GM18873 (cell line): Measurements from ENCODE around the gene ASB3.
"Not testable (repeated sequence)": the region's sequence is repeated elsewhere in the genome, so short reads cannot be mapped to it uniquely, and the experiment has no call there.

Experiments used
- ATAC-seq: cut with Tn5 transposase; IDR thresholded peaks from one replicate; pipeline ENCODE4 v1.9.1; 2021; ENCODE audit warnings: mild to moderate bottlenecking, moderate library complexity, moderate number of reproducible peaks; ENCODE audit not compliant: unreplicated experiment, low FRiP score

The ASB3 gene

GRCh38 chr2:53667130-53667529 lies 119.6 kb downstream of the ASB3 start:
- not testable (repeated sequence) for ATAC-seq

- ATAC-seq: no peak
These were observed 125.9 kb downstream of the ASB3 start for GRCh38 chr2:53660886-53661285.

- ATAC-seq: not testable (repeated sequence)
These were observed 128.3 kb downstream of the ASB3 start for GRCh38 chr2:53658474-53658873.

DNA sequence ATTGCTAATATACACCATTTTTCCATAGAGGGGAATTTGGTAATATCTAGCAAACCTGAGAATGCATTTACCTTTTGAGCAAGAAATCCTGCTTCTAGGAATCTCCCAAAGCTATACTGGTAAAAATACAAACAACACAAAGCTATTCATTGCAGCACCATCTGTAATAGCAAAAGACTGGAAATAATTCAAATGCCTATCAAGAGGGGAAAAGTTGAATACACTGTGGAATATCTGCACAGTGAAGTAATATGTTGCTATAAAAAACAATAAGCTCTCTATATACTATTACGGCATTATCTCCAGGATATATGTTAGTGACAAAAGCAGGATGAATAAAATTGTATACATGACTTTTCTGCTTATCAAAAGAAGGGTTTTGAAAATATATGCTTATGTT lies 131.5 kb downstream of the ASB3 start:
- ATAC-seq: no peak

- no peak for ATAC-seq
These were observed 132.4 kb downstream of the ASB3 start for GRCh38 chr2:53654396-53654795.

DNA sequence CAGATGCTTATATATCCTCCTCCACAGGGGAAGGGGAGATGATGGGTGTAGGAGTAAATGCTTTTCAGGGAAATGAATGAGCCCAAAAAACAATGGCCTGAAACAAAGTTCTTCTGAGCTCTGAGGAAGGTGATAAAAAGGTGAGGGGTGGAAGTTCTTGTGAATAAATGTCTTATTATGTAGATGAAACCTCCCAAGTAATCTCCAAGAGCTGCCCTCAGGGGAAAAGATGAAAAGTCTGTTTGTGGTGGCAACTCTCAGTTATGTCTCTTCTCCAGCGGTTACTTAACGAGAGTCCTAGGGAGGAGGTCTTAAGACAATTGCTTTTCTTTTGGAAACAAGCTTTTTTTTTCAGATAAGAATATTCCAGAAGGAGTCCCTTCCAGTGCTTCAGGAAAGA lies 134.6 kb downstream of the ASB3 start:
- no peak for ATAC-seq

- ATAC-seq: no peak
These were observed 140.0 kb downstream of the ASB3 start for GRCh38 chr2:53646788-53647187.

DNA sequence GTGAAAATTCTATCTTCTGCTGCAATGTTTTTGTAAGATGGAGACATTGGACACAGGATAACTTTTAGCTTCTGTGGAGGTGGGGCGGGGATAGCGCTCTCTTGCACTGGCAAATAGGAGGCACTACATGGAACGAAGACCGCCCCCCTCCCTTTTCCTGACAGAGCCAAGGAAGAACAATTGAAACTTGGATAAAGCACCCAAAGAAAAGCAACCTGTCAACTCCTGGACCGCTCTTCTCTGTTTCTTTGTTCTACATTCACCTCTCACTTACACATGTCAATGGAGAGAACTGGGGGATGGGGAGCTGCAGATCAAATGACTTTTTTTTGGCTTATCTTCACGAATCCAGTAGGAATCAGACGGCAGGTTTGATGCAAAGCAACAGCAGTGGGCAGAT lies 145.5 kb downstream of the ASB3 start:
- ATAC-seq: no peak

- no peak for ATAC-seq
These were observed 146.3 kb downstream of the ASB3 start for GRCh38 chr2:53640466-53640865.

GRCh38 chr2:53636596-53636995 lies 150.2 kb downstream of the ASB3 start:
- no peak for ATAC-seq

DNA sequence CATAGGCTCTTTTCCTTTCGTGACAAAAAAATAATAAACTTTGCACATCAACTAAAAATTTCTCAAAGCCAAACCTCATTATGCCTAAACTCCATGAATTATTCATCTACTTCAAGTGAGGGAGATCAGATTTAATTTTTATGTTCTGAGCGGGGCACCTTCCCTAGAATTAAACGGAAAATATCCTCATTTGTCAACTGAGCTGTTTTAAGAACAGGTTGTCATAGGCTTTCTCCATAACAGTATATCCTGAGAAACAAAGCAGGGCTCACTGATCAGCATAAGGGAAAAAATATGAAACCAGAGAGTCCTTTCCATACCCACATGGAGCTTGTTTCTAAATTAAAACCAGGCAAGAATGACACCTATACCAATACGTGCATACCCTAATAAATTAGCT lies 150.6 kb downstream of the ASB3 start:
- no peak for ATAC-seq

DNA sequence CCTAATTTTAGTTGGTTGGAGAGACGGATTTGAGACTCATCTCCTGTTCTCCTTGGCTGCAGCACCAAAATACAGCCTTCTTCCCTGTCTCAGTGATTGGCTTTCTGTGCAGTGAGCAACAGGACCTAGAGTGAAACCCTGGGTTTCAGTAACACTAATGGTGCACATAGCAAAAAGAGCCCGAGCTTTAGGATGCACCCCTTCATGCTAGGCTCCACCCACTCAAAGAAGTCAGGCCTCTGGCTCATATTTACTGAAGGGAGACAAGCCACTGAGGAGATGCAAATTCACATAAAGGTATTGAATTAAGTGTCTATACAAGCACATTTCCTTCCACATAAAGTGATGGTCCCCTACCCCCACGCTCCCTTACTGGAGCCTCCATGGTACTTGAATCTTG lies 151.1 kb downstream of the ASB3 start:
- no peak for ATAC-seq

DNA sequence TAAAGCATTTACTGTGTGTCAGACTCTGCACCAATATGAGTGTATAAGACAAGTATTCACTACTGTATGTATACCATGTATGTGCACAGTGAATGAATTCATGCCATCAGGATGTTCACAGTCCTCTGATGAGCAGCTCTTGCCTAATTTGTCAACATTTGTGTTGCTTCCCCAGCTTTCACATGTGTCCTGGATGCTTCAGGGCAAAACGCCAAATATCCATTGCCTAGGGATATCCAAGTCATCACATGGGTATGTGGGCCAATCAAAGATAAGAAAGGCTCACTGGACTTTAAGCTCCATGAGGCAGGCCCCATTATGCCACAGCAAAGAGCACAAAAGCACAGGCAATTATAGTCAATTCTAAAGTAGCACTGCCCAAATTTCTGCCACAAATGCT lies 153.3 kb downstream of the ASB3 start:
- ATAC-seq: no peak

GRCh38 chr2:53632714-53633113 lies 154.0 kb downstream of the ASB3 start:
- no peak for ATAC-seq

- no peak for ATAC-seq
These were observed 154.7 kb downstream of the ASB3 start for GRCh38 chr2:53632126-53632460.

DNA sequence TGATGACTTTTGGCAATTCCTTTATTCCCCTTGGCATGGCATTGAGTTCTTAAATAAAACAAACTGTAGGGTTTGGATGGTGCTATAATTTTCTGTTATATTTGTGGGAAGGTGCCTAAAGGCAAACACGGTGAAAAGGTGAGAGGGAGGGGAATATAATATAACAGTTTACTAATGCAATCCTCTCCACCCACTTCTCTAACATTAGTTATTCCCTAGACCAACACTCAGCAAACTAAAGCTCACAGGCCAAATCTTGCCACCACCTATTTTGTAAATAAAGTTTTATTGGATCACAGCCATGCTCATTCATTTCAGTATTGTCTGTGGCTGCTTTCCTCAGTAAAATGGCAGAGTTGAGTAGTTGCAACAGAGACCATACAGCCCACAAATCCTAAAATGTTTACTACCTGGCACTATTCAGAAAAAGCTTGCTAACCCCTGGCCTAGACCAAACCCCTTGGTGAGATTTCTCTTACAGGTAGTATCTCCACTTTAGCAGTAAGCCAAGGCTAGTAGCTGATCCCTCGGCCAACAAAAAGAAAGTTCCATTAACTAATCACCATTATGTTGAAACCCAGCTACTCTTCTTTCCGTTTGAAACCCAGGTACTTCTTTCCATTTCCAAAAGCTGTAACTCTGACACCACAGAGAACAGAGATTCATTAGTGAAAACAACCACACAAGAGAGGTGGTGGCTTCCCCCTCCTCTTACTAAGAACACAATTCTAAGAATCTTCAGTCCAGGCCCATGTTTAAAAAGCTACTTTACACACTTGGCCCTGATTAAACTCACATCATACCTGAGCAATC lies 155.2 kb downstream of the ASB3 start:
- ATAC-seq: no peak

DNA sequence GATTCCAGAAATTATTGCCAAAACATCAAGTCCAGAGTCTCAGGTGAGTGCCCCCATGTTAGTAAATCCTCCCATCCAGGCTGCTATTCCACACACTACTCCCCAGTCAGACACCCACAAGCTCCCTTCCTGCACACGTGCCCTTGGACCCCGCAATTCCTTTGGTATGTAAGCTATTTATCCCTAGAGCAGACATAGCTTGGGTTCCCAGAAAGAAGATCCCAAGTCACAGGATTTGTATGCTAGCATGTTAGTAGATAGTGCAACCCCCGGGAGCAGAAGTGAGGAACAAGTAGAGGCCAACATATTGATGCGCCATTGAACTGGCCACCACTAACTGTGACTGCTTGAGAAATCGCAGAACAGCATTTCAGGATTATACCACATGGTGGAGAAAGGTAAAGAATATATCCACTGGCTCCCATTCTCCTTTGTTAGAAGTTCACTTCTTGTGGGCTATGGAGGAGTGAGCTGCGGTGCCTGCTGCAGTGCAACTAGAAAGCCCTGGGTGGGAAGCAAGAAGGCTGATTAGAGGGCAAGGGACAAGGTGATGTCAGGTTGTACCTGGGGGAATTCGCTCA lies 156.6 kb downstream of the ASB3 start:
- no peak for ATAC-seq

DNA sequence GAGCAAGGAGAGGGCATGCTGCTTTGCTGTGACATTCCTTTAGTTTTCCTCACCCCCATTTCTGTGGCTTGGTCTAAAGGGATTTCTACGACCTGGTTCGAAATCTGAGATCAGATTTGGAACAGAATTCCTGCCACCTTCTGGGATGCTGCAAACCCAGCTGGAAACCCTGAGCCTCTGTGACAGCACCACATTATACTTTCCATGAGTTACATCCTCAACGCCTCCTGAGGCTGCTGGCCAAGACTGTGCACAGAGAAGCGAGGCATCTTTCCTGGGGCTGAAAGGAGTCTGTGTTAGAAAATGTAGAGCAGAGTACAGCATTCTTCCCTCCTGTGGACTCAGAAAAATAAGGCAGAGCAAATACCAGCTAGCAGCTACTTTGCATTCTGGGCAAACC lies 157.3 kb downstream of the ASB3 start:
- no peak for ATAC-seq

DNA sequence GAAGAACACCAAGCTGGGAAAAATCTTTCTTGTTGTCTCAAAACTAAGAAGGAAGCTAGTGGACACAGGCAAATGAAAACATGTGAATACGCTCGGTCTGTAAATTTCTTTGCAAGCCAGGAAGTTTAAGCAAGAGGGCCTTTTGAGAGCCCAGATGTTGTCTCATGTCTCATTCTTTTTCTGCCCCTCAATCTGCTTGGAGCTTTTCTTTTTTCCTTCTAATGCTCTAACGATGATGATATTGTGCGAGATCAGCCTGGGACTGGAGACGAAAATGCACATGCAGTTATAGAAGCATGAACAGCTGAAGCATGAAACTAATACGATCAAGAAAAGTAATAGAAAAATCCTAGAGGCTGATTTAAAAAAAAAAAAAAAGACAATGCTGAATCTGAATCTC lies 157.8 kb downstream of the ASB3 start:
- ATAC-seq: no peak

DNA sequence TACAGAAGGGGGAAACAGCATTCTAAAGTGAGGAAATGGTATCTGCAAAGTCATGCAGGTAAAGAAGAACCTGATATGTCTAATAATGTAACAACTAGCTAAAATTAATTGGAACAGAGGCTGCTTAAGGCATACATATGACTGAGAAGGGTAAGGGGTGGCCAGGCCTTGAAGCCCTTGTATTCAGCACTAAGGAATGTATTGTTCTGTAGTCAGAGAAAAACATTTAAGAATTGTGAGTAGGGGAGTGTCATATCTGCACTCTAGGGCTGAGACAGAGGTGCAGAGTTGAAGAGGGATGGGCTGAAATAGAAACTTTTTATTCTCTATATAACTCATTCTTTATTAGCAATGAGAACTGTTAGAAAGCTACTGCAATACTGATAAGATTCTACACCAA lies 164.6 kb downstream of the ASB3 start:
- no peak for ATAC-seq

GRCh38 chr2:53620981-53621380 lies 165.8 kb downstream of the ASB3 start:
- ATAC-seq: no peak
